Occipital lobe (tissue), 2 donors: Measurements from ENCODE around the gene AMOTL1. TPM values are rescaled to one million over a fixed set of nuclear protein-coding genes. Genes with fewer than 3 reads are reported as not detected.
"Not testable (repeated sequence)": the region's sequence is repeated elsewhere in the genome, so short reads cannot be mapped to it uniquely, and the experiment has no call there.

Experiments
- DNase-seq: peaks from one replicate; lab custom pipeline; 2025; lab: John Stamatoyannopoulos, UW
- total RNA-seq: library from RNA; depleted of rRNA; stranded (reverse); fragments of >200 nt; gene quantifications from one replicate; pipeline ENCODE4 v1.2.3, GENCODE V29; 2014

Gene AMOTL1
- total RNA-seq, 1 donor from 2014 or later: 34.6 TPM

DNA sequence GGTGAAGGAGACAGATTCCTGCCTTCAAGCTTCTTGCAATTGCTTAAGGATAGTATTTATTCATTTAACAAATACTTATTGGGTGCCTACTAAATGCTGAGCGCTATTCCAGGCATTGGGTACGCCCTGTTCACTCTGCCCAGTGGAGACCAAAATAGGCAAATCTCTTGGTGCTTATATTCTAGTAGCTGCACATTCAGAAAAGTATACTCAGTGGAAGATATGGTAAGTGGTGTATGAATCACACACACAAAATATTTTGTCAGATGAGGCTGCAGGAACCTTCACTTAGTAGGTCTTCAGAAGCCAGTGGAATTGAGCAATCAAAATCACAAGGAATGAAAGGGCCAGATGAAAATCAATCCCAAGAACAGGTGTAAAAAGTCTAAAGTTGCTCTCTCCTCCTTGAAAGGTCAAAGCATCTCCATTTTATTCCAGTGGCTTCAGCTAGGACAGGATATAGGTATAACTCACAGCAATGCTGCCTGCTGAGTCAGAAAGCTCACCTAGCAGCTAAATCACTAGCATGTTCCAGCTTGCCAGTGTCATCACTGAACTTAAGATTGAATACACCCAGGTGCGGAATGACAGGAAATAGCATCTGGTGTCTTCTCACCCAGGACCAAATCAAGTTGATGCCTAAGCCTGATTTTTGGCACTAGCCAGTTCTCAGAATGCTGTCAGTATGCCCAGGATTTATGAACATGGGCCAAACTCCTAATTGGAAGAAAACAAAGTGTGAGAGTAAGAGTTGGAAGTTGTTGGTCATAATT is 83.9 kb downstream of the AMOTL1 start:
- DNase-seq: no peak

DNA sequence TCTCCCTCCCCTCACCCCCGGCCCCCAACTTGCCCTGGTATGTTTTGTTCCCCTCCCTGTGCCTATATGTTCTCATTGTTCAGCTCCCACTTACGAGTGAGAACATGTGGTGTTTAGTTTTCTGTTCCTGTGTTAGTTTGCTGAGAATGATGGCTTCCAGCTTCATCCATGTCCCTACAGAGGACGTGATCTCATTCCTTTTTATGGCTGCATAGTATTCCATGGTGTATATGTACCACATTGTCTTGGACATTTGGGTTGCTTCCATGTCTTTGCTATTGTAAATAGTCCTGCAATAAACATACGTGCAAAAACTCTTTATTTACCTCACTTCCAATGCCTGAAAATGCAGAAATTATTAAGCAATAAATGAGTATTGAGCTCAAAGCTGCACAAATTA is 85.1 kb downstream of the AMOTL1 start:
- not testable (repeated sequence) for DNase-seq

DNA sequence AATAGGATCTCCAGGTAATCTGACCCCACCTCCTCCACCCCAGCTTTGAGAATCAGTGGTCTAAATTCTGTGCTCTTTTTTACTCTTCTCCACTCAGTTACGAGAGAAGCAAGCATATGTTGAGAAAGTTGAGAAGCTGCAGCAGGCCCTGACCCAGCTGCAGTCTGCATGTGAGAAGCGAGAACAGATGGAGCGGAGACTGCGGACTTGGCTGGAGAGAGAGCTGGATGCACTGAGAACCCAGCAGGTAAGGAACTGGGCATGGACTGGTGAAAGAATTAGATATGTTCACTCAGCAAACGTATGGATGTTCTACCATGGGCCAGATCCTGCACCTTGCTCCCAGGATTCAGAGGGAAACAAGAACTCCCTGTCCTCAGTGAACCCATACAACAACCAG is 85.7 kb downstream of the AMOTL1 start:
- DNase-seq: no peak

DNA sequence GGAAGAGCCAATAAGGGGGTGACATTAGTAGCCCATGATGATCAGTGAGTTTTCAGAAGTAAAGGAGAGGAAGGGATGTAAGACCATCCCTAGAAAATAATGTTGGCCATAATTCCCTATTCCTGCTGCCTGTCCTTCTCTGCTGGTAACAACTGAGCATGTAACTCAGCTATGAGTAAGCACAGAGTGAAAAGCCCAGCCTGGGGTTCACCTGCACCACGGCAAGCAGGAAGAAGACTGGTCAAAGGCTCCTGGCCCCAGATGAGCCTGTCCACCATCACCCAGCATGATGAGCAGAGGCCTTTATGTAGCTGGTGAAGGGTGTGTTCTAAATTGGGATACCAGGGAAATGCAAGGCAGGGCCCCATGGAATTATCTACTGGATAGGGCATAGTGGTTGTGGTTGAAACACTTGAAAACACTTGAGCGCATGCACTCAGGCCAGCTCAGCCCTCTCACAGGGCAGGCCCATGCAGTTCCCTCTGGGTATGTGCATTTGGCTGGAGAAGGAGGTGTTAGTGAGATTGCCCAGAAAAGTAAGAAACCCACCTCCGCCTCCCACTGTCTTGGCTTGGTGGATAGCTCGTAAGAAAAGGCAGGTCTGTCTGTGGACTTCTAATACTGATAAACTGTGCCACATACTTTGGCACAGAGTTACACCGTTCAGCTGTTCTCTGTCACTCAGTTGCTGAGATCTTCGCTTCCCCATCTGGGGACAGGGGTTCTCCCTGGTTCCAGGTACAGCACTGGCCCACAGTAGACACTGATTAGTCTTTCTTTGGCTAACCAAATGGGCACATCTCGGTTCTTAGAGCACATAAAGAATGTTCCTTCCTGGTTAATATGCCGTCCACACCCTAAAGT is 86.8 kb downstream of the AMOTL1 start:
- DNase-seq: no peak

- no peak for DNase-seq
These were observed 87.5 kb downstream of the AMOTL1 start for GRCh38 chr11:94855666-94856065.

- DNase-seq: no peak
These were observed 88.3 kb downstream of the AMOTL1 start for GRCh38 chr11:94856443-94856842.

DNA sequence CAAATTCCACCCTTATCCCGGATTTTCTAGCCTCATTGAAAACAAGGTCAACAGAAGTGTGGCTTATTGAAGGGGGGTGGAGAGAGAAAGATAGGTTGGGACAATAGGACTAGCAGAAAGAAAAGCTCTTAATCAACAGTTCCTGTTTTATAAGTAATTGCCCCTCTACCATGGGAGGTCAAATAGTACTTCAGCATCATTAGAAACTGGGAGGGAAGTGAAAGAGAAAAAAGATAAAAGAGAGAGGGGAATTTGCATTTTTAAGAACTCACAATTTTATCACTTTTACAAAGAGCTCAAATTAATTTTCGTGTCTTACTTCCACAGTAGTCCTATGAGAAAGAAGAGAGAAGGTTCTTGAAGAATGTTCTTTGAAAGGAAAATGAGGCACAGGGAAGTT is 89.2 kb downstream of the AMOTL1 start:
- DNase-seq: no peak

DNA sequence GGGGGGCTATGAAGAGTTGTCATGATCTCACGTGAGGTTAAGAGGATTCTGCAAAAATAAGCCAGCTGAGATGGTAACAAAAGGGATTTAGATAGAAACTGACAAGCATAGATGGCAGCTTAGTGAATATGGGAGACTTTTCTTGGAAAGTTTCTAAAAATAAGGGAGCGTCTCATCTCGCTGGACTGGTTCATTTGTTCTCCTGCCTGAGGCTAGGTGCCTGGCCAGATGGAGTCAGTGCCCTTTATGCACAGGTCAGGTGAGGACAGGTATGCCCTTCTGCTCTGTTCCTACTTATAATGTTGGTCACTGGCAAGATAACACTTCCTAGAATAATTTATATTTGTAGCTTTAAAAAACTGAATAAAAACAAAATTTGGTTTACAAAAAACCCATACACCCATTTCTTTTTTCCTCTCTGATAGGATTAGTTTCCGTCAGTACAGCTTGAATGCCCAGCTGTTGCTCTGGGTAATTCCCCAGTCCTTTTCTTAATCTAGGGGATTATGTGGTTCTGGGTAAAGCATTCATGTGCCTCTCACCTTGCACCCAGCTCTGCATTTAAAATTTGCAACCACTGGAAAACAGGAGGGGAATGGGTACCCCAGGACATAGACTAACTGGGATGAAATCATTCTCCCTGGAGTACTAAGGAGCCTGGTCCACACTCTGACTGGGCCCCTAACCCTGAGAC is 90.0 kb downstream of the AMOTL1 start:
- no peak for DNase-seq

DNA sequence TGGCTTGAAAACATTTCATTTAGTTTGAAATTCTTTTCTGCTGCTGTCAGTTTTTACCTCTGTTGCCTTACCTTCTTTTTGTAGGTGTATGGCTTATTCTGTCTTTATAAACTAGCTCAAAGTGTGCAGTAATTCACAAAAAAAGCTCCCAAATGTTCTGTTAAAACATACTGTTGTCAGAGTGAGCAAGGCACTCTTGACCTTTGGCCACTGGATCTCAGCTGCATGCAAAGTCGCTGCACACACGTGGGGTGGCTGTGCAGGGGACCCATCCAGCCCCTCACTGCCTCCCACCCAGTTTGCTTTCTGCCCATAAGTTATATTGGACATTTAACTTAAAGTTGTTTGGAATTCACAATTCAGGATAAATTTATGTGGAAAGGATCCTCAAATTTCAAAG is 92.2 kb downstream of the AMOTL1 start:
- DNase-seq: no peak

DNA sequence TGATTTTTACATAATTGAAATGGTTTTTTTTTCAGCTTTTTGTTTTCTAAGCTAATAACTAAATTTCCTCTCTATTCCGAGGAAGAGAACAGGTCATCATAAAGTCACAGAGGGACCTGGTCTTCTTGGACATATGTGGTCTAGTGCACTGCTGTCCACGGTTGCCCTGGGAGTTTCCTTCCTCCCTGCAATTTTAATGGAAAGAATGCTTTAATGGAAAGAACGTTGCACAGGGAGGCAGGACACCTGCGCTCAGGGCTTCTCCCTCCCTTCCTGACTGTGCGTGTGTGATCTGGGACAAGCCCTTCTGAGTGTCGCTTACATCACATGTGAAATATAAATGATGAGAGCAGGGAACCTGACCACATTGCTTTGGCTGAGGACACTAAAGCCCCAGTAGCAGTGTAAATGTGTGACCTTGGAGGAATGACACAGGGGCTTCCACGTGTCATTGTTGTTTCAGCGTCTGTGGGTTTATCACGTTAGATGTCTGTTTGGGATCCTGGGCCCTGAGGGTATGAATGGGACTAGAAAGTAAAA is 93.2 kb downstream of the AMOTL1 start:
- no peak for DNase-seq

DNA sequence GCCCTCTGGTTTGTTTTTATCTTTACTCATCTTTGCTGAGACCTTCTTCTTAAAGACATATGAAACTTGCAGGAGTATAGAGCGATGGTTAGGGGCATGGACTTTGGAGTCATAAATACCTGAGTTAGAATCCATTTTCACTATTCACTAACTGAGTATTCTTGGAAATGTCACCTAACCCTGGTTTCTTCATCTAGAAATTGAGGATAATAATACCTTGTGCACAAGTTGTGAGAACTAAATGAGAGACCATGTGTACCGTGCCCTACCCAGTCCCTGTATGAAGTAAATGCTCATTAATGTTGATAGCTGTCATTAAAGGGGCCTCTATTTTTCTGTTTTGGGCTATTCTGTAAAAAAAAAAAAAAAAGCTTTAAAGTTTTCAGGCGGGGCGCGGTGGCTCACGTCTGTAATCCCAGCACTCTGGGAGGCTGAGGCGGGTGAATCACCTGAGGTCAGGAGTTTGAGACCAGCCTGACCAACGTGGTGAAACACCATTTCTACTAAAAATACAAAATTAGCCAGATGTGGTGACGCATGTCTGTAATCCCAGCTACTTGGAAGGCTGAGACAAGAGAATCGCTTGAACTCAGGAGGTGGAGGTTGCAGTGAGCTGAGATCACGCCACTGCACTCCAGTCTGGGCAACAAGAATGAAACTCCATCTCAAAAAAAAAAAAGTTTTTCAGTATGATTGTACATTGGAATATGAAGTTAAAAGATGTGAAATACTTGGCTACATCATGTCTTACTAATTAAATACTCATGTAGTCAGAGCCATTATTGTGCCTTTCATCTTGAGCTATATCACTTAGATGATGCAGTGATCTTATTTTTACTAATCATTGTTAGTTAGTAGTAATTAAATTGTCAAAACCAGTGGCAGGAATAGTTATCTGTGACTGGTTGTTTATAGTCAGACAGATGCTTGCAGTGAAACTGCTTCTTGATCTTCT is 95.0 kb downstream of the AMOTL1 start:
- DNase-seq: no peak

DNA sequence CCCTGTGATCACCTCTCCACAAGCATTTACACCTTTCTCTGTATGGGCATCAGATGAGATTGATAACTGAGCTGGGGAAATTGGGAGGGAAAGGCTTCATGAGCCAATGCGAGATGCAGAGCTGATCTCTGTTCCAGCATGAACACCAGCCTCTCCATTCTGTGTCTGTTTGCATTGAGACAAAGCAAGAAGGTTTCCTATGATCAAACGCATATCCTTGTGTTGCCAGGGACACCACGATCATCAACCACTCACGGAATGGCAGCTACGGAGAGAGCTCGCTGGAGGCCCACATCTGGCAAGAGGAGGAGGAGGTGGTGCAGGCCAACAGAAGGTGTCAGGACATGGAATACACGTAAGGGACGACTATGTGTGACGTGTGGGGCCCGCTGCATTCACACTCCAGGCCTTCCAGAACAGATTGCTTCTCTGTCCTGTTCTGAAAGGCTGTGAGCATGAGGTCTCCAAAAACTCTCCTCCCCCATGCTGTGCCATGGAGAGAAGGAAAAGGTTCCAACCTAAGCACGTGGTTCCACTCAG is 96.4 kb downstream of the AMOTL1 start:
- no peak for DNase-seq

GRCh38 chr11:94866231-94866822 is 98.2 kb downstream of the AMOTL1 start:
- DNase-seq: no peak

- DNase-seq: no peak
These were observed 99.0 kb downstream of the AMOTL1 start for GRCh38 chr11:94866936-94867795.

- no peak for DNase-seq
These were observed 100.3 kb downstream of the AMOTL1 start for GRCh38 chr11:94868468-94868867.

GRCh38 chr11:94869186-94869585 is 101.0 kb downstream of the AMOTL1 start:
- no peak for DNase-seq

GRCh38 chr11:94870422-94870821 is 102.3 kb downstream of the AMOTL1 start:
- no peak for DNase-seq

GRCh38 chr11:94871491-94872185 is 103.5 kb downstream of the AMOTL1 start:
- DNase-seq: no peak
